A549 (cell line): ENCODE data around the gene ELANE. TPM values are rescaled to one million over a fixed set of nuclear protein-coding genes. Genes with fewer than 3 reads are reported as not detected.

Source experiments
- ATAC-seq, 2 experiments: fragments of 200-7000 bp in 1 of 2; fragments of >200 bp in 1 of 2; cut with Nextera tagmentation in 1 of 2; cut with Tn5 transposase in 1 of 2; 3 replicates each; pipeline versions ENCODE4 v1.8.0 to v1.9.1; 2018 to 2020; ENCODE audit warnings: mild to moderate bottlenecking in 1 of 2, moderate library complexity in 1 of 2
- CTCF ChIA-PET: fragments of 300-600 bp; sonication (Branson Sonifier 250); formaldehyde crosslinking; extraction: SDS; loops from one replicate; lab custom pipeline; 2021; ENCODE audit warnings: antibody characterized with exemption, inconsistent platforms; lab: Yijun Ruan, JAX
- POLR2A ChIA-PET: fragments of 350-600 bp; formaldehyde crosslinking; extraction: SDS; loops from one replicate; lab custom pipeline; 2021; ENCODE audit warnings: antibody characterized with exemption, inconsistent platforms; lab: Yijun Ruan, JAX
- DNase-seq, 2 experiments: peaks; one replicate each; pipeline versions ENCODE4 v3.0.0 to v3.0.0-alpha.2; 2011 to 2016; ENCODE audit warnings: low read depth in 1 of 2, low spot score in 1 of 2
- FAIRE-seq: peaks from 2 replicates; lab custom pipeline; 2011; peaks lifted over from hg19 to GRCh38; lab: Jason Lieb, UNC
- H3K27ac ChIP-seq, 2 experiments: fragments of >200 bp; sonication (Bioruptor Twin); formaldehyde crosslinking; 3 replicates each; pipeline ENCODE4 v1.5.1; 2016 to 2017
- H3K4me1 ChIP-seq: fragments of >200 bp; sonication (Bioruptor Twin); formaldehyde crosslinking; 3 replicates; pipeline ENCODE4 v1.6.1; 2016
- H3K4me2 ChIP-seq: fragments of >200 bp; sonication (Bioruptor Twin); formaldehyde crosslinking; 3 replicates; pipeline ENCODE4 v1.6.1; 2016
- H3K4me3 ChIP-seq: fragments of >200 bp; sonication (Bioruptor Twin); formaldehyde crosslinking; 3 replicates; pipeline ENCODE4 v1.5.1; 2016
- H3K9me3 ChIP-seq: fragments of >200 bp; sonication (Bioruptor Twin); formaldehyde crosslinking; 3 replicates; pipeline ENCODE4 v1.6.1; 2016
- BCL3 ChIP-seq: fragments of >200 bp; sonication (Bioruptor Twin); formaldehyde crosslinking; IDR thresholded peaks from 3 replicates; pipeline ENCODE4 v1.6.1; 2016
- CBX2 ChIP-seq: fragments of 200-600 bp; sonication (generic); IDR thresholded peaks from 2 replicates; pipeline ENCODE4 v1.6.1; 2016; ENCODE audit warnings: low read depth, mild to moderate bottlenecking, borderline replicate concordance
- CBX8 ChIP-seq: fragments of 200-600 bp; sonication (generic); IDR thresholded peaks from 2 replicates; pipeline ENCODE4 v1.6.1; 2016
- CEBPB ChIP-seq, 2 experiments: fragments of >200 bp in 1 of 2; sonication (Bioruptor Twin) in 1 of 2; formaldehyde crosslinking in 1 of 2; IDR thresholded peaks; 2 replicates each; pipeline ENCODE4 v1.6.1; 2012 to 2016
- CHD2 ChIP-seq: fragments of 150-350 bp; IDR thresholded peaks from 2 replicates; pipeline ENCODE4 v1.6.1; 2014; ENCODE audit warnings: low read length; ENCODE audit not compliant: partially characterized antibody
- ESRRA ChIP-seq: fragments of 150-350 bp; IDR thresholded peaks from 2 replicates; pipeline ENCODE4 v1.6.1; 2014; ENCODE audit warnings: mild to moderate bottlenecking, low read length, borderline replicate concordance
- FOSL2 ChIP-seq, 2 experiments: fragments of 450-650 bp in 1 of 2; fragments of >200 bp in 1 of 2; sonication (Bioruptor Twin) in 1 of 2; formaldehyde crosslinking; IDR thresholded peaks; 2 replicates each; pipeline versions ENCODE4 v1.5.0 to v1.6.1; 2016 to 2020; ENCODE audit warnings: mild to moderate bottlenecking in 1 of 2, moderate library complexity in 1 of 2
- GATA3 ChIP-seq: IDR thresholded peaks from 2 replicates; pipeline ENCODE4 v1.6.1; 2012; ENCODE audit warnings: borderline replicate concordance
- HEYL ChIP-seq: fragments of 250-450 bp; sonication (Bioruptor Pico); IDR thresholded peaks from 2 replicates; pipeline ENCODE4 v1.8.0; 2021; ENCODE audit warnings: mild to moderate bottlenecking, moderate library complexity
- JUN ChIP-seq, 2 experiments: fragments of >200 bp; sonication (Bioruptor Twin); formaldehyde crosslinking; IDR thresholded peaks; 2 replicates in 1 of 2; 3 replicates in 1 of 2; pipeline ENCODE4 v1.6.1; 2016 to 2017
- MAX ChIP-seq: IDR thresholded peaks from 2 replicates; pipeline ENCODE4 v1.6.1; 2012
- MAZ ChIP-seq: fragments of 150-350 bp; IDR thresholded peaks from 2 replicates; pipeline ENCODE4 v1.6.1; 2014; ENCODE audit warnings: antibody characterized with exemption, low read depth, low read length, borderline replicate concordance
- NFE2L2 ChIP-seq: fragments of 150-350 bp; conservative IDR thresholded peaks from 2 replicates; pipeline ENCODE4 v1.6.1; 2014; ENCODE audit warnings: low read length
- NPAS2 ChIP-seq: fragments of 250-450 bp; sonication (Bioruptor Pico); IDR thresholded peaks from 2 replicates; pipeline ENCODE4 v1.8.0; 2022; ENCODE audit warnings: mild to moderate bottlenecking, moderate library complexity, borderline replicate concordance
- POLR2A ChIP-seq: IDR thresholded peaks from 2 replicates; pipeline ENCODE4 v1.6.1; 2012; ENCODE audit warnings: mild to moderate bottlenecking, low read length
- POLR2AphosphoS2 ChIP-seq: conservative IDR thresholded peaks from 2 replicates; pipeline ENCODE4 v1.6.1; 2012; ENCODE audit warnings: low read length, improper control_type of control experiment, inconsistent platforms
- RARB ChIP-seq: fragments of 250-450 bp; sonication (Bioruptor Pico); IDR thresholded peaks from 2 replicates; pipeline ENCODE4 v1.8.0; 2021; ENCODE audit warnings: mild to moderate bottlenecking, moderate library complexity
- RCOR1 ChIP-seq: fragments of 150-350 bp; IDR thresholded peaks from 2 replicates; pipeline ENCODE4 v1.6.1; 2014; ENCODE audit warnings: antibody characterized with exemption, low read length, low read depth
- SREBF2 ChIP-seq: fragments of 450-650 bp; IDR thresholded peaks from 2 replicates; pipeline ENCODE4 v1.6.1; 2014; ENCODE audit warnings: mild to moderate bottlenecking, moderate library complexity
- TFCP2L1 ChIP-seq: fragments of 250-450 bp; sonication (Bioruptor Pico); IDR thresholded peaks from 2 replicates; pipeline ENCODE4 v1.5.0; 2021; ENCODE audit warnings: mild to moderate bottlenecking
- TP53 ChIP-seq: fragments of 250-450 bp; sonication (Bioruptor Pico); IDR thresholded peaks from 2 replicates; pipeline ENCODE4 v1.5.0; 2021; ENCODE audit warnings: mild to moderate bottlenecking, moderate library complexity
- WGBS: methylation state at CpG from one replicate; pipeline ENCODE4 v1.1.6; 2017; ENCODE audit errors: missing lambda C conversion rate; 5-methylcytosine and 5-hydroxymethylcytosine counted together
- polyA minus RNA-seq: library from RNA; depleted of rRNA, polyadenylated mRNA; stranded (reverse); fragments of >200 nt; gene quantifications from 2 replicates; pipeline ENCODE4 v1.2.3, GENCODE V29; 2011; rRNA and poly(A)+ RNA removed
- polyA plus RNA-seq, 4 experiments: library from polyadenylated mRNA; depleted of rRNA in 3 of 4; stranded (reverse); fragments of >200 nt; fragmentation: RNase III in 1 of 4; extraction: RNeasy Plus Mini Kit Qiagen cat#74134 plus additional on column Dnase treatment in 1 of 4; gene quantifications; 2 replicates in 3 of 4; 3 replicates in 1 of 4; pipeline ENCODE4 v1.2.3, GENCODE V29; 2011 to 2017
- TF ChIP-seq, protein P1 (sequence below): IDR thresholded peaks from 2 replicates; pipeline ENCODE4 v1.6.1; 2012; ENCODE audit warnings: low read depth, borderline replicate concordance

Gene ELANE
- polyA plus RNA-seq (2011; rRNA removed) (0.15 and 0.35 TPM in 2 replicates), polyA plus RNA-seq (2017; fragmentation: RNase III; extraction: RNeasy Plus Mini Kit Qiagen cat#74134 plus additional on column Dnase treatment) (0.14 to 0.15 TPM (median 0.15 TPM) in 3 replicates), polyA minus RNA-seq (not detected in 2 replicates)
- 0.15 and 0.22 TPM in 2 replicates for polyA plus RNA-seq (2012; cell fraction: cytosol; rRNA removed)
- 0.42 and 0.48 TPM in 2 replicates for polyA plus RNA-seq (2012; cell fraction: nucleus; rRNA removed)

DNA sequence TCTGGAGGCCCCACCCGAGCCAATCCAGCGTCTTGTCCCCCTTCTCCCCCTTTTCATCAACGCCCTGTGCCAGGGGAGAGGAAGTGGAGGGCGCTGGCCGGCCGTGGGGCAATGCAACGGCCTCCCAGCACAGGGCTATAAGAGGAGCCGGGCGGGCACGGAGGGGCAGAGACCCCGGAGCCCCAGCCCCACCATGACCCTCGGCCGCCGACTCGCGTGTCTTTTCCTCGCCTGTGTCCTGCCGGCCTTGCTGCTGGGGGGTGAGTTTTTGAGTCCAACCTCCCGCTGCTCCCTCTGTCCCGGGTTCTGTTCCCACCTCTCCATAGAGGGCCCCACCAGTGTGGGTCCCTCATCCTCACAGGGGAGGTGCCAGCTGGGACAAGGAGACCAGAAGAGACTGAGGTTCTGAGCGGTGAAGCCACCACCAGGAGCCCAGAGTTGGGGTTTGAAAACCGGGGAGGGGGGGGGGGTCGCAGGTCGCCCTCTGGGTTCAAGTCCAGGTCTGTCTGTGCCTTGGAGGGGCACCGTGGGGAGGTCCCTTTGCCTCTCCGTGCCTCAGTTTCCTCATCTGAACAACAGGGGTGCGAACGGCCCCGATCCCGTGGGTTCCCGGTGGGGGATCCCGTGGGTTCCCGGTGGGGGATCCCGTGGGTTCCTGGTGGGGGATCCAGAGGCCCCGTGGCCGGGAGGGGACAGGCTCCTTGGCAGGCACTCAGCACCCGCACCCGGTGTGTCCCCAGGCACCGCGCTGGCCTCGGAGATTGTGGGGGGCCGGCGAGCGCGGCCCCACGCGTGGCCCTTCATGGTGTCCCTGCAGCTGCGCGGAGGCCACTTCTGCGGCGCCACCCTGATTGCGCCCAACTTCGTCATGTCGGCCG is at the start of gene ELANE:
Gene ELANE (plus strand): TSS at position 168 of the 878 bp plus-strand sequence. CDS start 26 bp downstream, at position 194.
- ChIA-PET POLR2A (interaction anchor here (0.6 kb wide), 1 partner anchor 67 kb away, joined by 4 read pairs; no protein-coding TSS in a partner anchor), CTCF (no interaction called here)
- peak within 1 kb of the TSS; percentile 89 for H3K27ac ChIP-seq
- no peak for ATAC-seq
- peak within 1 kb of the TSS; percentile 87 for H3K4me2 ChIP-seq
- H3K4me3 ChIP-seq, result no peak within 1 kb of the TSS
- WGBS, result 90% methylated on average over 13 of the region's 55 CpGs
- H3K4me1 ChIP-seq, result peaks cover 12% of the 10 kb centered on the region
- no peaks in the 10 kb centered on the region for H3K9me3 ChIP-seq
- no peak for FAIRE-seq
- no peak for TF ChIP-seq MAZ
- no peak for TF ChIP-seq ESRRA
- TF ChIP-seq POLR2A, result no peak
- no peak for TF ChIP-seq CBX8
- DNase-seq, result no peak

GRCh38 chr19:802498-803098 is 49.5 kb upstream of the ELANE start:
- no peak for TF ChIP-seq GATA3
- no peak for TF ChIP-seq CHD2
- TF ChIP-seq RARB (CRISPR knock-in tag), result no peak
- TF ChIP-seq FOSL2 (IDR thresholded peaks at IDR 0.05), result no peak
- no peak for TF ChIP-seq FOSL2 (CRISPR knock-in tag; IDR thresholded peaks at IDR 0.05)
- no peak for TF ChIP-seq JUN (IDR thresholded peaks at IDR 0.05)
- TF ChIP-seq BCL3, result no peak
- no peak for TF ChIP-seq NPAS2
- no peak for TF ChIP-seq TP53
- no peak for TF ChIP-seq MAX
- TF ChIP-seq, protein P1, sequence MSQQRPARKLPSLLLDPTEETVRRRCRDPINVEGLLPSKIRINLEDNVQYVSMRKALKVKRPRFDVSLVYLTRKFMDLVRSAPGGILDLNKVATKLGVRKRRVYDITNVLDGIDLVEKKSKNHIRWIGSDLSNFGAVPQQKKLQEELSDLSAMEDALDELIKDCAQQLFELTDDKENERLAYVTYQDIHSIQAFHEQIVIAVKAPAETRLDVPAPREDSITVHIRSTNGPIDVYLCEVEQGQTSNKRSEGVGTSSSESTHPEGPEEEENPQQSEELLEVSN, result no peak
- TF ChIP-seq CEBPB (IDR thresholded peaks at IDR 0.05), result no peak
- TF ChIP-seq NFE2L2, result no peak
- TF ChIP-seq, all 56 proteins: peak for 0
- FAIRE-seq, result no peak
- Histone ChIP-seq H3K9me3 (no peaks in the 10 kb centered on the region), H3K4me3 (no peak overlapping the region), H3K4me1 (peaks cover 42% of the 10 kb centered on the region), H3K4me2 (peak overlapping the region; percentile 86), H3K27ac (peak overlapping the region in 1 of 2 experiments; percentile 100; a peak in 1 of 6 replicates)
- CTCF ChIA-PET, result interaction anchor here (1.7 kb wide), 1 partner anchor 30 kb away, joined by 3 read pairs; no protein-coding TSS in a partner anchor
- POLR2A ChIA-PET, result interaction anchor here (1.3 kb wide), 1 partner anchor 50 kb away, joined by 4 read pairs; no protein-coding TSS in a partner anchor
- no peak for ATAC-seq
- DNase-seq, result no peak
- 84% methylated on average over 25 of the region's 28 CpGs for WGBS

DNA sequence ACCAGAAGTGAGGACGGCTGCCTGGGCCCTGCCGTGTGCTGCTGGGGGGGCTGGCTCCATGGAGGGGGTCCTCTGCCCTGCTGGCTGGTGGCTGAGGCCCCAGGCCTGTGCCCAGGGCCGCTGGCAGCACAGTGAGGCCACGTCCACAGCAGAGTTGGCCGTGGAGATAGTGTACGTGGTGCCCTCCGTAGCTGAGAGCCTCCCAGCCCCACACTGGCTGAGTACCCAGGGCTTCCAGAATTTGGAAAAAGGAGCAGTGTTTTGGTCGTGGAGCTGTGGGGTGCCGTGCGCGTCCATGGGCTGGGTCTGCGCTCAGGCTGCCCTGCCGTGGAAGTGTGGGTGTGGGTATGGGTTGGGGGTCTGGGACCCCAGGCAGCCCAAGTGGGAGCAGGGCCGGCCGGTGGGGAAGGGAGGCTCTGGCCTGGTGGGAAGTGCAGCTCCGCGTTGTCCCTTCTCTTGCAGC is 49.0 kb upstream of the ELANE start:
- POLR2A ChIA-PET, result interaction anchor here (1.3 kb wide), 1 partner anchor 51 kb away, joined by 4 read pairs; no protein-coding TSS in a partner anchor
- no peak overlapping the region for H3K4me3 ChIP-seq
- no peak for TF ChIP-seq HEYL (CRISPR knock-in tag)
- TF ChIP-seq POLR2AphosphoS2, result no peak
- no peak for TF ChIP-seq TFCP2L1
- no peak for TF ChIP-seq CBX2
- no peak for TF ChIP-seq RCOR1
- TF ChIP-seq SREBF2, result no peak
- ATAC-seq (no peak), DNase-seq (no peak), FAIRE-seq (no peak)
- CTCF ChIA-PET, result interaction anchor here (1.7 kb wide), 1 partner anchor 30 kb away, joined by 3 read pairs; no protein-coding TSS in a partner anchor
- no peak overlapping the region for H3K27ac ChIP-seq
- peak overlapping the region; percentile 86; the same call in 2 of the 3 replicates for H3K4me2 ChIP-seq
- H3K4me1 ChIP-seq, result peaks cover 42% of the 10 kb centered on the region
- WGBS, result 91% methylated on average over 12 of the region's 17 CpGs
- H3K9me3 ChIP-seq, result no peaks in the 10 kb centered on the region
